Measurements from ENCODE around the gene AGPAT4. TPM values are rescaled to one million over a fixed set of nuclear protein-coding genes. Genes with fewer than 3 reads are reported as not detected.
"Not testable (repeated sequence)": the region's sequence is repeated elsewhere in the genome, so short reads cannot be mapped to it uniquely, and the experiment has no call there.

The AGPAT4 gene
- total RNA-seq, 2 donors from 2014 or later, result 7.6 to 12.1 TPM

DNA sequence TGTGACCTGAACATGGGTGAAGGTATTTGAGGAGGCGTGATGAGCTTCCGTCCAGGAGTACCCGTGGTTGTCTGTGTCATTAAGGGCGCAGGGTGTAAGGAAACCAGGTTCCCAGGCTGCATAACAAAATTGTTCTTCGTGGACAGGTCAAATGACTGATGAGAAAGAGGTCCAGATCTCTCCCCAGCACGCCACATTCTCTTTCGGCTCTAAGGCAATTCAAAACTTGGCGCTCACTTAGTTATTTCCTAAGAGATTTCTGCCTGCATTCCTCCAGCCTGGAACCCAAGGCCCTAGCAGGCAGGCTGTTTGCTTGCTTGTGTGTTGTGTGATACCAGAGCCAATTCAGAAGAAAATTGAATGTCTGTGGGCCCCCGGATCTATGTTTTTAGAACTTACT, 139.9 kb downstream of the AGPAT4 start:
- ATAC-seq, result no peak

DNA sequence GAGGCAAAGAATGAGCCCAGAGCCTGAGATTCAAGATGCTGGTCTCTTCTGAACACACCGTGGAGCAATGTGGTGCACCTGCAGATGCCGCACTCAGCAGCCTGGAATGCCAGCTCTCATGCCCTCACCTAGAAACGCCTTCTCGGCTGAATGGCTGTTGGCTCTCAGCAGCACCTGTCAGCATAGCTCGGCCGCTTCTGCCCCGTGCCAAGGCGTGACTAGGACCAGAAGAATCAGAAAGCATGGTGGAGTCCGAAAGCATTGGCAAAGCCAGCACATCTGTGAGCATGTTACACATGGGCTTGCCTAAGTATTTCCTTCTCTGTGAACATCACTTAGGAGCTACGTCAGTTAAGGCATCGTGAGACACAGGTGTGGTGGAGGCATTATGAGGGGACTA, 141.5 kb downstream of the AGPAT4 start:
- no peak for DNase-seq (ENCODE audit: low spot score)
- H3K4me3 Mint-ChIP-seq, result no peak overlapping the region
- peaks cover 1% of the 10 kb centered on the region for H3K36me3 Mint-ChIP-seq
- no peak overlapping the region for H3K27ac Mint-ChIP-seq
- H3K9me3 Mint-ChIP-seq, result no peaks in the 10 kb centered on the region
- no peaks in the 10 kb centered on the region for H3K27me3 Mint-ChIP-seq
- no peak for ATAC-seq
- peaks cover 9 to 14% of the 10 kb centered on the region in 2 donors for H3K4me1 Mint-ChIP-seq (ENCODE audit: low read depth in 2 of 2)

More for the DNA sequence above, 139.9 kb downstream of the AGPAT4 start:
- Mint-ChIP-seq H3K4me3 (no peak overlapping the region), H3K9me3 (no peaks in the 10 kb centered on the region), H3K4me1 (ENCODE audit: low read depth in 2 of 2) (peaks cover 5 to 8% of the 10 kb centered on the region in 2 donors), H3K27me3 (no peaks in the 10 kb centered on the region), H3K27ac (no peak overlapping the region), H3K36me3 (no peaks in the 10 kb centered on the region)
- DNase-seq (ENCODE audit: low spot score), result no peak

DNA sequence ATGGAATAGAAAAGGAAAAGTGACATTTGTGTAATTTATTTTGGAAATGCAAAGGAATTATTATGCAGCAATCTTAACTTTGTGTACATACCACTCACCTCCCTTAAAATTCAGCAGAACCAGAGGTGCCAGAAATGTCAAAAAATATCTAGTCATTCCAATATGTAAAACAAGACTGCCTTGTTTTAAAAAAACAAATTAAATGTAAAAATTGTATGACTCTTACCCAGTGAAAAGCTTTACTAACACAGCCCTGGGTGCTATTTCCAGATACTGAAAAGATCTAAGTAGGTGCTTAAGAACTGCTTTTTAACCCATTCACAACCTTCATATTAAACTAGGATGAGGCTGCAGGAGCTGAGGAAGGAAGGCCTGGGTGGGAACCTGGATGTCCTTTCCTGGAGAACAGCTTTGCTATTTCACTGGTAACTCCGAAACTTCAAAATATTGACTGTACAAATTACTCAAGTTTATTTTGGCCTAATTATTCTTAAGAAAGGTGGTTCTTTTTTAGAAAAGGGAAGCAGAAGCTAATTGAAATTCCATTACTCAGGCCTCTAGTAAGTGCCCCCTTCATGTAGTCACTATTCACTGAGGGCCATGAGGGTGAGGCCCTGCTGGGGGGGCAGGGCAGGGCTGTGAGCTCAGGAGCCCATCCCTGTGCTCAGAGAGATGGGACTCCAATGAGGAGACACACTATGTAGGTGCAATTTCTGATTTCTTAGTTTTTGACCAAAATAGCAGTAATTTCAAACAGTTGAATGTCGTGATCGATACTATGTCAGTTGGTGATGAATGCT, 142.7 kb downstream of the AGPAT4 start:
- no peak for ATAC-seq
- Mint-ChIP-seq H3K27ac (no peak overlapping the region), H3K4me3 (no peak overlapping the region), H3K9me3 (no peaks in the 10 kb centered on the region), H3K36me3 (peaks cover 8% of the 10 kb centered on the region), H3K4me1 (ENCODE audit: low read depth in 2 of 2) (peaks cover 9 to 13% of the 10 kb centered on the region in 2 donors), H3K27me3 (no peaks in the 10 kb centered on the region)
- no peak for DNase-seq (ENCODE audit: low spot score)

- ATAC-seq (no peak), DNase-seq (ENCODE audit: low spot score) (no peak)
- Mint-ChIP-seq H3K9me3 (peaks cover 2% of the 10 kb centered on the region), H3K4me3 (no peak overlapping the region), H3K27me3 (no peaks in the 10 kb centered on the region), H3K4me1 (ENCODE audit: low read depth in 2 of 2) (peaks cover 9 to 13% of the 10 kb centered on the region in 2 donors), H3K27ac (peak overlapping the region in 1 of 2 donors; percentile 26), H3K36me3 (peaks cover 14% of the 10 kb centered on the region)
Observed at GRCh38 chr6:161130541-161130940, 143.3 kb downstream of the AGPAT4 start.

DNA sequence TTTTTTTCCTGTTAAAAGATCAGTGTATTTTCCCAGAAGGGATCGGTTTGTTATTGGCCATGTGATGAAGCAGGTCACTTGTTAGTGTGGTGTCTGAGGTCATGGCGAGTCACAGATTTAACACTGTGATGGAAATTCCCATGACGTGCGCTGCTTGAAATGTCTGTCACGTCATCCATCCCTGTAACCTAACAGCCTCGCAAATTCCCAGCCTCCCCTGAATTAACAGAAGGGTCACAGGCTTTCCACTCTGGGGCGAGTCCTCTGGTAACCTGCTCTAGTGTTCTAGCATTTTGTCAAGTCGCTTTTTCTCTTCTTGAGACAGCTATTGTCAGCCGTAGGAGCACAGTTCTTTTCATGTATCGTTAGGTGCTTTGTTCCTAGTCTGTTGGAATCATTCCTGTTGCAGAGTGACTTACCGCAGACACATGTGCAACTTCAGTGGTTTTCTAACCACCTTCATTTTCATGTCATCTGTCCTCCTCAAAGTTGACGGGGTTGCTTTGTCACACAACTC, 145.1 kb downstream of the AGPAT4 start:
- Mint-ChIP-seq H3K36me3 (peaks cover 32% of the 10 kb centered on the region), H3K9me3 (peaks cover 8% of the 10 kb centered on the region), H3K27ac (peak overlapping the region in 1 of 2 donors; percentile 45), H3K4me3 (no peak overlapping the region), H3K4me1 (ENCODE audit: low read depth in 2 of 2) (peaks cover 9 to 13% of the 10 kb centered on the region in 2 donors), H3K27me3 (no peaks in the 10 kb centered on the region)
- ATAC-seq (peak in 1 of 2 donors; percentile 44), DNase-seq (ENCODE audit: low spot score) (no peak)

DNA sequence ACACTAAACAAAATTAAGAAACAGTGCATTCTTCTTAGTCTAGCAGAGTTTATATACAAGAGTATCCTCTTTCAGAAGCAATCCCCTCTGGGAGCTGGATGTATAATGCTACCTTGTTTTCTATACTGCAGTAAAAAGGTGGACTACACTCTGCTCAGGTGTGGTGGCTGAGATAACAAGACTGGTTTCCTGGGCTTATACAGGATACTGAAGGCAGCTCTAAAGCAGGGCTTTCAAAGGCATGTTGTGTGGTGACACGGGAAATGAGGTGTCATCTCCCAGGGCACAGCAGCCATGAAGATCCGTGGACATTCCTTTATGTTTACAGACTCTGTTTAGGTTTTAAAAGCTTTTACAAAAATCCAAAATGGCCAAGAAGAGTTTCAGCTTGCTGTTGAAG, 145.6 kb downstream of the AGPAT4 start:
- Mint-ChIP-seq H3K27ac (peak overlapping the region in 1 of 2 donors; percentile 45), H3K4me3 (no peak overlapping the region), H3K36me3 (peaks cover 37% of the 10 kb centered on the region), H3K27me3 (no peaks in the 10 kb centered on the region), H3K4me1 (ENCODE audit: low read depth in 2 of 2) (peaks cover 9 to 13% of the 10 kb centered on the region in 2 donors), H3K9me3 (peaks cover 9% of the 10 kb centered on the region)
- DNase-seq (ENCODE audit: low spot score) (no peak), ATAC-seq (no peak)

DNA sequence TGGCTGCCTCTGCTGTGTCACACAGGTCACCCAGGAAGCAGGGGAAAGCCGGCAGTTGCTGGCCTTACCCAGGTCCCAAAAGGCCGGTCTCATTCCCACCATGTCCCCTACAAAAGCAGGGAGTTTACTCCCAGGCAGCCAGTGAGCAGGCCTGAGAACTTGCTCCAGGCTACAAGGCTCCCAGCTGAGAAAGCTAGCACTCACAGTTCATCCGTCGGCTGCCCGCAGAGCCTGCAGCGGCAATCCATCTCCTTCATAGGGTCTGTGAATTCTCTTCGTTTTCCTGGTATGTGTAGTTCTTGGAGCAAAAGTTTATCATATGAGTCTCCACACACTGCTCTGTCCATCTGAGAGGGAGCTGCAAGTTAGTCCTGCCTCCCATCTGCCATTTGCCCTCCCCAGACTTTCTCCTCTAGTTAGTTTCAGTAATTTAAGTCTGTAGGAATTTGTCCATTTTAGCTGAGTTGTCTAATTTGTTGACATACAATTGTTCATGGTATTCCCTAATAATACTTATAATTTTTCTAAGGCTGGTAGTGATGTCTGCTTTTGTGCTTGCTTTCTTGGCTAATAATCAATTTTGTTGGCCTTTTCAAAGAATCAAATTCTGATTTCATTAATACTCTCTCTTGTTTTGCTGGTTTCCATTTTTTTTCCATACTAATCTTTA, 146.7 kb downstream of the AGPAT4 start:
- no peaks in the 10 kb centered on the region for H3K27me3 Mint-ChIP-seq
- peaks cover 47% of the 10 kb centered on the region for H3K36me3 Mint-ChIP-seq
- no peak overlapping the region for H3K27ac Mint-ChIP-seq
- peaks cover 9 to 13% of the 10 kb centered on the region in 2 donors for H3K4me1 Mint-ChIP-seq (ENCODE audit: low read depth in 2 of 2)
- H3K4me3 Mint-ChIP-seq, result no peak overlapping the region
- peaks cover 9% of the 10 kb centered on the region for H3K9me3 Mint-ChIP-seq
- DNase-seq (ENCODE audit: low spot score) (no peak), ATAC-seq (no peak)

- H3K9me3 Mint-ChIP-seq, result peaks cover 12% of the 10 kb centered on the region
Observed at GRCh38 chr6:161125591-161125990, 148.3 kb downstream of the AGPAT4 start.

DNA sequence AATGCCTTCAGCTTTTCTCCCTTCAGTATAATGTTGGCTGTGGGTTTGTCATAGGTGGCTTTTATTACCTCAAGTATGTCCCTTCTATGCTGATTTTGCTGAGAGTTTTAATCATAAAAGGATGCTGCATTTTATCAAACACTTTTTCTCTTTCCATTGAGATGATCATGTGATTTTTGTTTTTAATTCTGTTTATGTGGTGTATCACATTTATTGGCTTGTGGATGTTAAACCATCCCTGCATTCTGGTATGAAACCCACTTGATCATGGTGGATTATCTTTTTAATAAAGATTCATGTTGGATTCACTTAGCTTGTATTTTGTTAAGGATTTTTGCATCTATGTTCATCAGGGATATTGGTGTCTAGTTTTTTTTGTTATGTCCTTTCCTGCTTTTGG, 150.5 kb downstream of the AGPAT4 start:
- Mint-ChIP-seq H3K9me3 (peaks cover 17% of the 10 kb centered on the region), H3K36me3 (peaks cover 66% of the 10 kb centered on the region)
- H3K4me1 Mint-ChIP-seq (ENCODE audit: low read depth in 2 of 2); DNase-seq (ENCODE audit: low spot score); H3K4me3 Mint-ChIP-seq; H3K27ac Mint-ChIP-seq; ATAC-seq; H3K27me3 Mint-ChIP-seq: not testable (repeated sequence)

More at GRCh38 chr6:161125591-161125990, 148.3 kb downstream of the AGPAT4 start:
- no peak for DNase-seq (ENCODE audit: low spot score)
- H3K27me3 Mint-ChIP-seq, result no peaks in the 10 kb centered on the region
- H3K27ac Mint-ChIP-seq, result no peak overlapping the region
- H3K4me3 Mint-ChIP-seq, result no peak overlapping the region
- no peak for ATAC-seq
- peaks cover 9 to 13% of the 10 kb centered on the region in 2 donors for H3K4me1 Mint-ChIP-seq (ENCODE audit: low read depth in 2 of 2)
- H3K36me3 Mint-ChIP-seq, result peaks cover 58% of the 10 kb centered on the region

- H3K36me3 Mint-ChIP-seq, result peaks cover 45% of the 10 kb centered on the region
- H3K27me3 Mint-ChIP-seq, result no peaks in the 10 kb centered on the region
- H3K9me3 Mint-ChIP-seq, result peaks cover 8% of the 10 kb centered on the region
- no peak for ATAC-seq
- DNase-seq (ENCODE audit: low spot score), result no peak
- H3K4me1 Mint-ChIP-seq (ENCODE audit: low read depth in 2 of 2), result peaks cover 0 to 7% of the 10 kb centered on the region in 2 donors
- no peak overlapping the region for H3K27ac Mint-ChIP-seq
- H3K4me3 Mint-ChIP-seq, result no peak overlapping the region
Observed at GRCh38 chr6:161117942-161118341, 155.9 kb downstream of the AGPAT4 start.

DNA sequence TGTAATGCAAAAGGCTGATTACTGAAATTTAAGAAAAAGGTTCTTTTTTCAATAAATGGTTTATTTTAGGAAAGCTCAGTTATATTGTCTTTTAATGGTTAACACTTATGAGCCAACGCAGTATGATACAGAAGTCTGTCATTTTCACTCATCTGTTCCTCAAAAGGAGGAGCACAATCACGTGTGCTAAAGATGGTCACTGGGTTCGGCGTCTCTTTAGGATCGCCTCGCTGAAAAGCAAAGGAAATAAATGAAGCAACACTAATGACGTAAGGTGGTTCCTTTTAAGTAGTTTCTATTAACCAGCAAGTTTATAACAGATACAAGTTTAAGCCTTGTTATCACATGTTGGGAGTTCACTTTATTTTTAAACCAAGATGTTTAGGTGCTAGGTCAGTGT, 156.6 kb downstream of the AGPAT4 start:
- Mint-ChIP-seq H3K4me3 (no peak overlapping the region), H3K36me3 (peaks cover 44% of the 10 kb centered on the region), H3K9me3 (peaks cover 8% of the 10 kb centered on the region), H3K4me1 (ENCODE audit: low read depth in 2 of 2) (peaks cover 0 to 7% of the 10 kb centered on the region in 2 donors), H3K27ac (no peak overlapping the region), H3K27me3 (no peaks in the 10 kb centered on the region)
- DNase-seq (ENCODE audit: low spot score) (no peak), ATAC-seq (no peak)

DNA sequence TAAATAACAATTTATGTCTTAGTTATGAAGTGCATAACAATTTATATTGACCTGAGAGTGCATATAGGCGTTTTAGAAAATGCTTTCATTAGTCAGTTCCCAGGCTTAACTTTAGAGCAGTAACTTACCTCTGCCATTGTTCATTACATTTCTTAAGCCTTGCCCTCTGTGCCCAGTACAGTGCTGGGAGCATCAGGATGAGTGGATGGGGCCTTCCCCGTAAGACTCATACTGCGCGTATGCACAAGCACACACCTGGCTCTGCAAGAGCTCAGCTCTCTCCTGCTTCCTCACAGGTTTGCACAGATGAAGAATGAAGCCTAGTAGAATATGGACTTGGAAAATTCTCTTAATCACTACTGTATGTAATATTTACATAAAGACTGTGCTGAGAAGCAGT, 157.3 kb downstream of the AGPAT4 start:
- peaks cover 8% of the 10 kb centered on the region for H3K9me3 Mint-ChIP-seq
- no peak overlapping the region for H3K27ac Mint-ChIP-seq
- peaks cover 0 to 7% of the 10 kb centered on the region in 2 donors for H3K4me1 Mint-ChIP-seq (ENCODE audit: low read depth in 2 of 2)
- no peak overlapping the region for H3K4me3 Mint-ChIP-seq
- no peak for DNase-seq (ENCODE audit: low spot score)
- peaks cover 37% of the 10 kb centered on the region for H3K36me3 Mint-ChIP-seq
- no peaks in the 10 kb centered on the region for H3K27me3 Mint-ChIP-seq
- no peak for ATAC-seq

DNA sequence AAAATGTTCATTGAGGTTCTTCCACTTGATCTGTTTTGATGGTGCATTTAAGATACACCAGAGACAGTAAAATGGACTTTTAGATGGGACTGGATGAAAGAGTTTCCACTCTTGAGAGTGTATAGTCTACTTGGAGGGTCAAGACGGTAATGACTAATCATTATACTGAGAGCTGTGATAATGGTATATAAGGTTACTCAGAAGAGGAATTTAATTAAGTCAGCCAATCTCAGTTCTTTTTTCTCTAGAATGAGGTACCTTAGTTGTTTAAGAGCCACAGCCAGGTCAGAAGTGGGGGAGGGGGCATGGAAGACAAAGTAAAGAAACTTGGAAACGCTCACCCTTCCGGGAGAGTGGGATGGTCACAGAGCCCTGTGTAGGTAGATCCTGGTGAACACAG, 158.4 kb downstream of the AGPAT4 start:
- H3K27me3 Mint-ChIP-seq, result no peaks in the 10 kb centered on the region
- H3K27ac Mint-ChIP-seq, result peak overlapping the region; percentile 19 to 53
- H3K36me3 Mint-ChIP-seq, result peaks cover 31% of the 10 kb centered on the region
- H3K4me3 Mint-ChIP-seq, result no peak overlapping the region
- H3K4me1 Mint-ChIP-seq (ENCODE audit: low read depth in 2 of 2), result peaks cover 0 to 7% of the 10 kb centered on the region in 2 donors
- peaks cover 4% of the 10 kb centered on the region for H3K9me3 Mint-ChIP-seq
- DNase-seq (ENCODE audit: low spot score) (no peak), ATAC-seq (no peak)

GRCh38 chr6:161111261-161111660, 162.6 kb downstream of the AGPAT4 start:
- Mint-ChIP-seq H3K9me3 (no peaks in the 10 kb centered on the region), H3K4me3 (no peak overlapping the region), H3K27ac (no peak overlapping the region), H3K36me3 (peaks cover 22% of the 10 kb centered on the region), H3K27me3 (no peaks in the 10 kb centered on the region), H3K4me1 (ENCODE audit: low read depth in 2 of 2) (peaks cover 0 to 7% of the 10 kb centered on the region in 2 donors)
- ATAC-seq (no peak), DNase-seq (ENCODE audit: low spot score) (no peak)
